ENCODE data around the gene UBE2D2.

Gene UBE2D2

GRCh38 chr5:139649082-139649991 lies 88.2 kb downstream of the UBE2D2 start:
- H3K9me3 ChIP-seq (replicated peaks in 1 of 11): no peaks in the 10 kb centered on the region
- peaks cover 0 to 13% (median 0%) of the 10 kb centered on the region in 11 experiments; a peak in 4 of 22 replicates for H3K27me3 ChIP-seq
- TF ChIP-seq Cebpa-rat (IDR thresholded peaks at IDR 0.05): no peak
- peak overlapping the region; percentile 81 to 91 (median 86) for H3K9ac ChIP-seq
- peak overlapping the region; percentile 93 to 100 (median 99) for H3K4me2 ChIP-seq
- H3K36me3 ChIP-seq: no peaks in the 10 kb centered on the region
- H3K4me1 ChIP-seq: peaks cover 74 to 83% (median 77%) of the 10 kb centered on the region in 10 experiments
- H3K4me3 ChIP-seq: peak overlapping the region; percentile 75 to 93 (median 90)
- peaks cover 30 to 75% (median 52%) of the 10 kb centered on the region in 11 experiments; a peak in 20 of 22 replicates for H4K20me1 ChIP-seq
- H3K27ac ChIP-seq: peak overlapping the region; percentile 69 to 91 (median 84); a peak in 21 of 22 replicates

GRCh38 chr5:139650031-139650688 lies 89.0 kb downstream of the UBE2D2 start:
- H3K36me3 ChIP-seq: no peaks in the 10 kb centered on the region
- H4K20me1 ChIP-seq: peaks cover 38 to 78% (median 60%) of the 10 kb centered on the region in 11 experiments; a peak in 20 of 22 replicates
- peak overlapping the region; percentile 81 to 91 (median 86) for H3K9ac ChIP-seq
- H3K4me1 ChIP-seq: peaks cover 75 to 83% (median 77%) of the 10 kb centered on the region in 10 experiments
- peak overlapping the region; percentile 69 to 91 (median 84); a peak in 21 of 22 replicates for H3K27ac ChIP-seq
- H3K27me3 ChIP-seq: peaks cover 0 to 13% (median 0%) of the 10 kb centered on the region in 11 experiments; a peak in 4 of 22 replicates
- TF ChIP-seq Cebpa-rat (IDR thresholded peaks at IDR 0.05): no peak
- peak overlapping the region; percentile 93 to 100 (median 99) for H3K4me2 ChIP-seq
- no peaks in the 10 kb centered on the region for H3K9me3 ChIP-seq (replicated peaks in 1 of 11)
- peak overlapping the region; percentile 75 to 93 (median 90) for H3K4me3 ChIP-seq

- TF ChIP-seq Cebpa-rat (IDR thresholded peaks at IDR 0.05): no peak
- H3K4me2 ChIP-seq: peak overlapping the region; percentile 93 to 100 (median 99)
- peak overlapping the region; percentile 75 to 93 (median 90) for H3K4me3 ChIP-seq
- H3K4me1 ChIP-seq: peaks cover 75 to 83% (median 77%) of the 10 kb centered on the region in 10 experiments
- peak overlapping the region; percentile 81 to 91 (median 86) for H3K9ac ChIP-seq
- H4K20me1 ChIP-seq: peaks cover 38 to 78% (median 61%) of the 10 kb centered on the region in 11 experiments; a peak in 20 of 22 replicates
- no peaks in the 10 kb centered on the region for H3K36me3 ChIP-seq
- peak overlapping the region in 10 of 11 experiments; percentile 69 to 91 (median 84); a peak in 21 of 22 replicates for H3K27ac ChIP-seq
- peaks cover 0 to 13% (median 0%) of the 10 kb centered on the region in 11 experiments; a peak in 4 of 22 replicates for H3K27me3 ChIP-seq
- H3K9me3 ChIP-seq (replicated peaks in 1 of 11): no peaks in the 10 kb centered on the region
Observed at GRCh38 chr5:139650689-139651042, 89.5 kb downstream of the UBE2D2 start.

- Histone ChIP-seq H3K9me3 (replicated peaks in 1 of 11) (no peaks in the 10 kb centered on the region), H3K36me3 (no peaks in the 10 kb centered on the region), H3K4me1 (peaks cover 75 to 83% (median 77%) of the 10 kb centered on the region in 10 experiments), H4K20me1 (peaks cover 44 to 79% (median 61%) of the 10 kb centered on the region in 11 experiments; a peak in 20 of 22 replicates), H3K4me3 (peak overlapping the region; percentile 75 to 93 (median 90)), H3K9ac (peak overlapping the region; percentile 81 to 91 (median 86)), H3K4me2 (peak overlapping the region; percentile 93 to 100 (median 99)), H3K27ac (peak overlapping the region in 9 of 11 experiments; percentile 78 to 91 (median 85); a peak in 17 of 22 replicates), H3K27me3 (peaks cover 0 to 8% (median 0%) of the 10 kb centered on the region in 11 experiments; a peak in 4 of 22 replicates)
- no peak for TF ChIP-seq Cebpa-rat (IDR thresholded peaks at IDR 0.05)
Observed at GRCh38 chr5:139651043-139651834, 90.1 kb downstream of the UBE2D2 start.

DNA sequence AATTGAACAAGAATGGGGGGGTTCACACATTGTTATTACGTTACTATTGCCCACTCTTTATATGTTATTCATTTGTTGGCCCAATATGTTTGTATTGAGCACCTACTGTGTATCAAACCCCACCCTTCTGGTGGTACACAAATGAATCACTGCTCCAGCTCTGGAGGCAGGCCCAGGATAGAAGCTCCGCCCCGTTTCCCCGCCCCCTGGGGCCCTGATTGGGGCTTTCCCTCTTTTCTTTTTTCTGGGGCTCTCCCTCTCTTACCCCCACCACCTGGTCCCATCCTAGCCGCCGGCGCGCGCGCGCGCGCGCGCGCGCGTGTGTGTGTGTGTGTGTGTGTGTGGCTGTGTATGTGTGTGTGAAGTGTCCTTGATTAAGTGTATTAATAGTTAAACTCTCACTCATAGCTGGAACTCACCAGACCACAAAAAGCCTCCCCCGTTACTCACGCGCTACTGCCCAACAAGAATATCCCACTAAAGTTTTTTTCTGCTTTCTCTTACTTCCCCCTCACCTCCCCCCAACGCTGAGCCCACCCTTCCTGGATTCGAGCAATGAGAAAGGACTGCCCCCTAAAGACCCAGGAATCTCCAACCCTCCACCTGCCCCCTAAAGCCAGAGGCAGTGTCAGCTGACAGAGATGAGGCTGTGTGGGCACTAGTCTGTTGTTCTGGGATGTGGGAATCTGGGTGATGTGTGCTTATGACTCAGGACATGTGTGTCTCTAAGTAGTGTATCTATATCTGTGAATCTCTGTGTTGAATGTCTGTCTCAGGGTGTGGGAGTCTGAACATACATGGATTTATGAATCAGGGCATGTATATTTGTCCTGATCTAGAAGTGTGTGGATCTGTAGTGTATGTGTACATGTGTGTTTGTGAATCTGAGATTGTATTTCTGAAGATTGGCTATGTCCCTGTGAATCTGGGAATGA lies 91.0 kb downstream of the UBE2D2 start:
- TF ChIP-seq Cebpa-rat (IDR thresholded peaks at IDR 0.05): no peak
- Histone ChIP-seq H3K27ac (peak overlapping the region; percentile 11 to 84 (median 67); a peak in 20 of 22 replicates), H3K9me3 (replicated peaks in 1 of 11) (no peaks in the 10 kb centered on the region), H3K36me3 (no peaks in the 10 kb centered on the region), H3K4me1 (peaks cover 75 to 83% (median 77%) of the 10 kb centered on the region in 10 experiments), H4K20me1 (peaks cover 43 to 80% (median 63%) of the 10 kb centered on the region in 11 experiments; a peak in 20 of 22 replicates), H3K27me3 (peaks cover 0 to 6% (median 0%) of the 10 kb centered on the region in 11 experiments; a peak in 3 of 22 replicates), H3K9ac (peak overlapping the region; percentile 44 to 89 (median 59); a peak in 20 of 22 replicates), H3K4me3 (peak overlapping the region; percentile 15 to 92 (median 40); a peak in 18 of 20 replicates), H3K4me2 (peak overlapping the region; percentile 93 to 100 (median 99))

DNA sequence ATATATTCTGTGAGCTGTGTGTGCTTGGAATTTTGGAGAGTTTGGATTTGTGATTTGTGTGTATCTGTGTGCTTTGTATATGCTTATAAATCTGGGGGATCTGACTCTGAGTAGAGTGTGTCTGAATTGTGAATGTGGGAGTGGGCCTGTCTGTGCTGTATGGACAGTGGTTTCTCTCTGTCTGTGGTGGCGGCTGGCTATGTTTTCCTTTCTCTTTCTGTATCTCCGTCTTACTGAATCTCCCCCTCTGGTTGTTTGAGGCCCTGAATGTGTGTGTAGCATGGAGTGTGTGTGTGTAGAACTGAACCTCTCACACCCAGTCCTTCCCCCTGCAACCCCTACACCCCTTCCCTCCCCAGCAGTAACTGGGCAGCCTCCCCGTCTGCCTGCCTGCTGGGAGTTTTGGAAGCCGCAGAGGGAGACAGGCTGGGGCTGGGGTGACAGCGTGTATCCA lies 91.7 kb downstream of the UBE2D2 start:
- H3K4me3 ChIP-seq: peak overlapping the region in 7 of 10 experiments; percentile 8 to 46 (median 17); a peak in 12 of 20 replicates

DNA sequence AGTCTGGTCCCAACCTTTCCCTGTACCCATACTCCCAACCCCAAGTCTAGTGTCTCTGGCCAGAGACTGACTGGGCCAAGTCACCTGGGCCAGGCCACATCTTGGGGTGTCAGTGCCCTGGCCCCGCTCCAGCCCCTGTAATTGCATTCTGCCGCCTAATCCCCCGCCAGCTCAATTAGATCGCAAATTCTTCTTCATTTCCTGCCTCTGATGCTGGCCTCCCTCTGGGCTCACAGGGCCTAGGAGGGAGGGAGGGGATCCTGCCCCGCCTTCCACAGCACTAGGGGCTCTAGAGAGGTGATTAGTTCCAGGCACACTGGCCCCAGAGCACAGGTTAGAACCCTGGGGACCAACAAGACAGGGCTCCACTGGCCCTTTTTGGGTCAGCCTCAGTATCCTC lies 92.5 kb downstream of the UBE2D2 start:
- no peaks in the 10 kb centered on the region for H3K9me3 ChIP-seq (replicated peaks in 1 of 11)
- no peaks in the 10 kb centered on the region for H3K27me3 ChIP-seq
- peak overlapping the region; percentile 93 to 100 (median 99) for H3K4me2 ChIP-seq
- peaks cover 82 to 89% (median 83%) of the 10 kb centered on the region in 10 experiments for H3K4me1 ChIP-seq
- H3K4me3 ChIP-seq: peak overlapping the region in 5 of 10 experiments; percentile 8 to 46 (median 23); a peak in 7 of 20 replicates
- no peak for TF ChIP-seq Cebpa-rat (IDR thresholded peaks at IDR 0.05)
- H3K27ac ChIP-seq: peak overlapping the region in 9 of 11 experiments; percentile 21 to 84 (median 72); a peak in 19 of 22 replicates
- peak overlapping the region; percentile 1 to 89 (median 59); a peak in 20 of 22 replicates for H3K9ac ChIP-seq
- H4K20me1 ChIP-seq: peaks cover 43 to 86% (median 66%) of the 10 kb centered on the region in 11 experiments; a peak in 21 of 22 replicates
- no peaks in the 10 kb centered on the region for H3K36me3 ChIP-seq

More for the DNA sequence above, 91.7 kb downstream of the UBE2D2 start:
- Histone ChIP-seq H3K36me3 (no peaks in the 10 kb centered on the region), H3K9me3 (replicated peaks in 1 of 11) (no peaks in the 10 kb centered on the region), H3K4me1 (peaks cover 75 to 83% (median 77%) of the 10 kb centered on the region in 10 experiments), H4K20me1 (peaks cover 43 to 79% (median 61%) of the 10 kb centered on the region in 11 experiments; a peak in 20 of 22 replicates), H3K9ac (peak overlapping the region; percentile 14 to 89 (median 59); a peak in 21 of 22 replicates), H3K27me3 (peaks cover 0 to 1% (median 0%) of the 10 kb centered on the region in 11 experiments; a peak in 3 of 22 replicates), H3K4me2 (peak overlapping the region; percentile 93 to 100 (median 99)), H3K27ac (peak overlapping the region in 10 of 11 experiments; percentile 11 to 84 (median 70); a peak in 18 of 22 replicates)
- no peak for TF ChIP-seq Cebpa-rat (IDR thresholded peaks at IDR 0.05)
